GM12873 (cell line): ENCODE measurements around the gene TBX2.

Source experiments
- TF ChIP-seq, protein P1 (sequence below): IDR thresholded peaks from 2 replicates; pipeline ENCODE4 v1.5.1; 2012; ENCODE audit warnings: low read depth, mild to moderate bottlenecking, moderate library complexity, low read length, control low read depth; ENCODE audit not compliant: insufficient read depth; ENCODE audit errors: missing control alignments

TBX2 gene

GRCh38 chr17:61360318-61360943 lies 39.2 kb upstream of the TBX2 start:
- TF ChIP-seq, protein P1, sequence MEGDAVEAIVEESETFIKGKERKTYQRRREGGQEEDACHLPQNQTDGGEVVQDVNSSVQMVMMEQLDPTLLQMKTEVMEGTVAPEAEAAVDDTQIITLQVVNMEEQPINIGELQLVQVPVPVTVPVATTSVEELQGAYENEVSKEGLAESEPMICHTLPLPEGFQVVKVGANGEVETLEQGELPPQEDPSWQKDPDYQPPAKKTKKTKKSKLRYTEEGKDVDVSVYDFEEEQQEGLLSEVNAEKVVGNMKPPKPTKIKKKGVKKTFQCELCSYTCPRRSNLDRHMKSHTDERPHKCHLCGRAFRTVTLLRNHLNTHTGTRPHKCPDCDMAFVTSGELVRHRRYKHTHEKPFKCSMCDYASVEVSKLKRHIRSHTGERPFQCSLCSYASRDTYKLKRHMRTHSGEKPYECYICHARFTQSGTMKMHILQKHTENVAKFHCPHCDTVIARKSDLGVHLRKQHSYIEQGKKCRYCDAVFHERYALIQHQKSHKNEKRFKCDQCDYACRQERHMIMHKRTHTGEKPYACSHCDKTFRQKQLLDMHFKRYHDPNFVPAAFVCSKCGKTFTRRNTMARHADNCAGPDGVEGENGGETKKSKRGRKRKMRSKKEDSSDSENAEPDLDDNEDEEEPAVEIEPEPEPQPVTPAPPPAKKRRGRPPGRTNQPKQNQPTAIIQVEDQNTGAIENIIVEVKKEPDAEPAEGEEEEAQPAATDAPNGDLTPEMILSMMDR, result no peak

- TF ChIP-seq, protein P1, result no peak
Measured at GRCh38 chr17:61361084-61361483, 38.6 kb upstream of the TBX2 start.

- TF ChIP-seq, protein P1, result no peak
Measured at GRCh38 chr17:61362396-61362795, 37.2 kb upstream of the TBX2 start.

GRCh38 chr17:61362852-61363600 lies 36.6 kb upstream of the TBX2 start:
- TF ChIP-seq, protein P1, result no peak

DNA sequence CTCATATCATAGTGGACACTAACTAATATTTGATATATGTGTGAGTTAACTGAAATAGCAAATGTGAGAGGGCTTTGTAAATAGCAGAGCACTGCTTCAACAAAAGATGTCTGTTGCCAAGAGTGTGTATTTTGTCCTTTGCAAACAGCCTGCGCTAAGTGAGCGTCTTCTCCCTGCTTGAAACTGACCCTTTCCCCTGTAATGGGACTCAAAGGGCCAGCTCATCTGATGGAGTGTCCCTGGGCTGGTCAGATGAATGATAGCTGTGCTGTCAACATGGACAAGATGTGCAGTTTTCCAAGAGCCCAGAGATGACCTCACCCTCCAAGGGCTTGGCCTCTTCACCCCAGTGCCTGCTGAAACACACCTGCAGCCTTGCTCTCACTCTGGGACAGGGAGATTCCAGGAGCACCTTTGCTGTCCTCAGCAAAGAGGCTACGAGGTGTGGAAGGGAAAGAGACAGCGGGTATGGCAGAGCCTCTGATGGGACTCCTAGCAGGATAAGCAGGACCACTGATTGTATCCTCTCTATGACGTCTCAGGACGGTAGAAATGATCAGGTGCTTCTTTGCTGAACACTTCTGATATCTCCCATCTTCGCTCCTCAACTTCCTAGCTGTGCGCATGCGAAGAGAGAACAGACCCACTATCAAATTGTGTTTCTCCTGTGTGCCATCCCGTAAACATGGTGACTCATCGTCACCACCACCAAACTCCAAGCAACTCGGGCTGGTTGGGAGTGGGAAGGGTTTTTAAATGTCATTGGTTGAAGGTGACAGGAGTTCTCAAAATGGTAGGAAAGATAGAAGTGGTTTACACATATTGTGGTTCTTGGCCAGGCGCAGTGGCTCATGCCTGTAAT lies 35.8 kb upstream of the TBX2 start:
- TF ChIP-seq, protein P1, result no peak

DNA sequence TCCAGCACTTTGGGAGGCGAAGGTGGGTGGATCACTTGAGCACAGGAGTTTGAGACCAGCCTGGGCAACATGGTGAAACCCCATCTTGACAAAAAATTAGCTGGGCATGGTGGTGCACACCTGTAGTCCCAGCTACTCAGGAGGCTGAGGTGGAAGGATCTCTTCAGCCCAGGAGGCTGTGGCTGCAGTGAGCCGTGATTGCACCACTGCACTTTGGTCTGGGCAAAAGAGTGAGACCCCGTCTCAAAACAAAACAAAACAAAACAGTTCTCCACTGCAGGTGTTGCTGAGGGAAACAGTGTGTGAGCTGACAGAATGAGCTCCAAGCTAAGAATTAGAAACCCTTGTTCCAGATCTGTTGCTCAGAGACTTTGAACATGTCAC lies 35.2 kb upstream of the TBX2 start:
- TF ChIP-seq, protein P1, result no peak
